ENCODE measurements around the gene PELI3. TPM values are rescaled to one million over a fixed set of nuclear protein-coding genes. Genes with fewer than 3 reads are reported as not detected.

Gene PELI3
- total RNA-seq, 1 experiment from 2014 or later = 22.9 TPM

GRCh38 chr11:66479394-66480116 lies 12.8 kb downstream of the PELI3 start:
- H3K27ac ChIP-seq (ENCODE audit: low read length) = peak overlapping the region; percentile 41
- no peaks in the 10 kb centered on the region for H3F3A ChIP-seq (ENCODE audit: low read length, unreplicated experiment)
- CTCF ChIA-PET = interaction anchor here (1.0 to 1.4 kb wide), 4 partner anchors 13 to 199 kb away, joined by 4 to 18 read pairs (median 7); partner anchors contain the start of genes MRPL11, PELI3 and RBM4B
- TF ChIP-seq EZH2phosphoT487 (IDR thresholded peaks at IDR 0.05; ENCODE audit: borderline replicate concordance, low read length) (no peak), CTCF (conservative IDR thresholded peaks at IDR 0.05; ENCODE audit: low read depth, low read length) (no peak), EZH2 (IDR thresholded peaks at IDR 0.05; ENCODE audit: low read length, unreplicated experiment) (no peak)
- peaks cover 14% of the 10 kb centered on the region for H3K4me1 ChIP-seq (ENCODE audit: insufficient read depth, low read length)
- H3K4me2 ChIP-seq (ENCODE audit: low read length) = peak overlapping the region; percentile 87
- no peaks in the 10 kb centered on the region for H3K27me3 ChIP-seq (ENCODE audit: low read length)
- peak overlapping the region; percentile 69 for H2AFZ ChIP-seq (ENCODE audit: low read length)
- H3K9me3 ChIP-seq (ENCODE audit: low read length) = no peaks in the 10 kb centered on the region
- peak overlapping the region; percentile 78 for H3K9ac ChIP-seq (ENCODE audit: low read length)
- no peaks in the 10 kb centered on the region for H3K9me2 ChIP-seq (replicated peaks; ENCODE audit: low read length)
- DNase-seq = peak; percentile 36
- peaks cover 14% of the 10 kb centered on the region for H3K79me2 ChIP-seq (ENCODE audit: low read length)
- intact Hi-C loops (cut with micrococcal nuclease) = loop anchor here (1.0 kb wide), 2 partner anchors 40 to 71 kb away; no protein-coding TSS in a partner anchor
- ATAC-seq = peak; percentile 55
- peak overlapping the region; percentile 78 for H3K4me3 ChIP-seq (ENCODE audit: low read length)
- no peaks in the 10 kb centered on the region for H3K36me3 ChIP-seq (ENCODE audit: low read depth, low read length)
- H4K20me1 ChIP-seq (ENCODE audit: low read length) = no peaks in the 10 kb centered on the region
- TSS peak; percentile 86 for BruUV-seq (replicated peaks)
- POLR2A ChIA-PET (ENCODE audit: unreplicated experiment) = interaction anchor here (1.1 to 1.4 kb wide), 2 partner anchors 13 to 67 kb away, joined by 3 to 15 read pairs; partner anchors contain the start of genes PELI3 and ZDHHC24

- Histone ChIP-seq H3K36me3 (ENCODE audit: low read depth, low read length) (0 out of 2 replicates have a peak, but pooled peaks cover under 1% of the 10 kb centered on the region), H3K9me3 (ENCODE audit: low read length) (no peaks in the 10 kb centered on the region), H2AFZ (ENCODE audit: low read length) (peak within 1 kb of the TSS; percentile 69), H3K9ac (ENCODE audit: low read length) (peak within 1 kb of the TSS; percentile 78), H3K9me2 (replicated peaks; ENCODE audit: low read length) (no peaks in the 10 kb centered on the region), H3K4me3 (ENCODE audit: low read length) (peak within 1 kb of the TSS; percentile 78), H3K27ac (ENCODE audit: low read length) (peak within 1 kb of the TSS; percentile 53), H3K4me1 (ENCODE audit: insufficient read depth, low read length) (peaks cover 14% of the 10 kb centered on the region), H3K27me3 (ENCODE audit: low read length) (no peaks in the 10 kb centered on the region), H3K4me2 (ENCODE audit: low read length) (peak within 1 kb of the TSS; percentile 87), H3K79me2 (ENCODE audit: low read length) (peaks cover 14% of the 10 kb centered on the region), H3F3A (ENCODE audit: low read length, unreplicated experiment) (no peaks in the 10 kb centered on the region), H4K20me1 (ENCODE audit: low read length) (no peaks in the 10 kb centered on the region)
- peak; percentile 99 for DNase-seq
- TF ChIP-seq CTCF (conservative IDR thresholded peaks at IDR 0.05; ENCODE audit: low read depth, low read length) (no peak), EZH2phosphoT487 (IDR thresholded peaks at IDR 0.05; ENCODE audit: borderline replicate concordance, low read length) (no peak), EZH2 (IDR thresholded peaks at IDR 0.05; ENCODE audit: low read length, unreplicated experiment) (no peak)
- TSS peak; percentile 57 for BruUV-seq (replicated peaks)
- POLR2A ChIA-PET (ENCODE audit: unreplicated experiment) = interaction anchor here (0.6 to 1.4 kb wide), 9 partner anchors 11 to 590 kb away, joined by 3 to 15 read pairs (median 4); partner anchors contain the start of genes MRPL11, PELI3, RBM4 and YIF1A
- ATAC-seq = peak; percentile 89
- intact Hi-C loops (cut with micrococcal nuclease) = loop anchor here (1.0 kb wide), 1 partner anchor 41 kb away; no protein-coding TSS in a partner anchor
- CTCF ChIA-PET = interaction anchor here (0.5 to 1.4 kb wide), 8 partner anchors 9 to 198 kb away, joined by 3 to 18 read pairs (median 4); partner anchors contain the start of genes BBS1, MRPL11, PELI3 and RBM4B
These were observed 13.6 kb downstream of the PELI3 start, which contains the start of gene DPP3 for GRCh38 chr11:66480117-66480938. TSS of gene DPP3 (plus strand) at chr11:66480434. CDS start at chr11:66482201, 1,767 bp downstream.
